T-helper 2 cell treated with Interferon-gamma antibody and Interleukin-4, amounts not matched to agents 5 μg/mL and 100 μg/mL, for 36 hours (primary cell): ENCODE results near the gene PLEK.

Source experiments
- DNase-seq: peaks from one replicate; pipeline ENCODE4 v3.0.0; 2021; ENCODE audit warnings: low spot score
- H3K27ac Mint-ChIP-seq: one replicate; pipeline ENCODE4 v1.8.0; 2021; ENCODE audit warnings: mild to moderate bottlenecking, mixed read lengths
- H3K27me3 Mint-ChIP-seq: one replicate; pipeline ENCODE4 v1.8.0; 2021; ENCODE audit warnings: low read depth, mixed read lengths
- H3K36me3 Mint-ChIP-seq: one replicate; pipeline ENCODE4 v1.8.0; 2021; ENCODE audit warnings: low read depth, mixed read lengths
- H3K4me1 Mint-ChIP-seq: one replicate; pipeline ENCODE4 v1.8.0; 2021; ENCODE audit warnings: low read depth, mixed read lengths
- H3K4me3 Mint-ChIP-seq: one replicate; pipeline ENCODE4 v1.8.0; 2022; ENCODE audit warnings: mild to moderate bottlenecking, moderate library complexity, mixed read lengths
- H3K9me3 Mint-ChIP-seq: one replicate; pipeline ENCODE4 v1.8.0; 2021; ENCODE audit warnings: mixed read lengths

The PLEK gene

GRCh38 chr2:68404893-68405799 lies 40.1 kb downstream of the PLEK start:
- H3K27me3 Mint-ChIP-seq, result peaks cover 54% of the 10 kb centered on the region
- no peak for DNase-seq
- no peak overlapping the region for H3K4me3 Mint-ChIP-seq
- H3K27ac Mint-ChIP-seq, result no peak overlapping the region
- no peaks in the 10 kb centered on the region for H3K36me3 Mint-ChIP-seq
- no peaks in the 10 kb centered on the region for H3K4me1 Mint-ChIP-seq
- H3K9me3 Mint-ChIP-seq, result peaks cover 29% of the 10 kb centered on the region

GRCh38 chr2:68411397-68412126 lies 46.5 kb downstream of the PLEK start:
- H3K27me3 Mint-ChIP-seq, result peaks cover 28% of the 10 kb centered on the region
- no peak overlapping the region for H3K27ac Mint-ChIP-seq
- H3K36me3 Mint-ChIP-seq, result no peaks in the 10 kb centered on the region
- H3K9me3 Mint-ChIP-seq, result peaks cover 8% of the 10 kb centered on the region
- peaks cover 4% of the 10 kb centered on the region for H3K4me1 Mint-ChIP-seq
- no peak for DNase-seq
- H3K4me3 Mint-ChIP-seq, result no peak overlapping the region

- DNase-seq, result no peak
- Mint-ChIP-seq H3K4me1 (peaks cover 4% of the 10 kb centered on the region), H3K4me3 (no peak overlapping the region)
These were observed 47.2 kb downstream of the PLEK start for GRCh38 chr2:68412127-68412819.

GRCh38 chr2:68413466-68413865 lies 48.4 kb downstream of the PLEK start:
- no peaks in the 10 kb centered on the region for H3K36me3 Mint-ChIP-seq
- H3K27ac Mint-ChIP-seq, result no peak overlapping the region
- DNase-seq, result no peak
- H3K9me3 Mint-ChIP-seq, result no peaks in the 10 kb centered on the region
- no peak overlapping the region for H3K4me3 Mint-ChIP-seq
- peaks cover 13% of the 10 kb centered on the region for H3K27me3 Mint-ChIP-seq
- H3K4me1 Mint-ChIP-seq, result peaks cover 7% of the 10 kb centered on the region

More at GRCh38 chr2:68412127-68412819, 47.2 kb downstream of the PLEK start:
- Mint-ChIP-seq H3K9me3 (peaks cover 8% of the 10 kb centered on the region), H3K27ac (no peak overlapping the region), H3K27me3 (peaks cover 21% of the 10 kb centered on the region), H3K36me3 (no peaks in the 10 kb centered on the region)

GRCh38 chr2:68414452-68414851 lies 49.4 kb downstream of the PLEK start:
- no peak overlapping the region for H3K27ac Mint-ChIP-seq
- H3K4me3 Mint-ChIP-seq, result no peak overlapping the region
- H3K36me3 Mint-ChIP-seq, result no peaks in the 10 kb centered on the region
- H3K27me3 Mint-ChIP-seq, result peaks cover 6% of the 10 kb centered on the region
- no peaks in the 10 kb centered on the region for H3K9me3 Mint-ChIP-seq
- DNase-seq, result no peak
- H3K4me1 Mint-ChIP-seq, result peaks cover 7% of the 10 kb centered on the region

GRCh38 chr2:68414876-68415275 lies 49.8 kb downstream of the PLEK start:
- DNase-seq, result no peak
- Mint-ChIP-seq H3K4me3 (no peak overlapping the region), H3K27me3 (peaks cover 5% of the 10 kb centered on the region), H3K27ac (no peak overlapping the region), H3K9me3 (no peaks in the 10 kb centered on the region), H3K4me1 (peaks cover 7% of the 10 kb centered on the region), H3K36me3 (no peaks in the 10 kb centered on the region)

- peaks cover 7% of the 10 kb centered on the region for H3K4me1 Mint-ChIP-seq
These were observed 50.4 kb downstream of the PLEK start for GRCh38 chr2:68415521-68415920.

GRCh38 chr2:68416081-68416675 lies 51.1 kb downstream of the PLEK start:
- Mint-ChIP-seq H3K9me3 (no peaks in the 10 kb centered on the region), H3K27me3 (no peaks in the 10 kb centered on the region), H3K4me1 (peaks cover 7% of the 10 kb centered on the region), H3K27ac (no peak overlapping the region), H3K36me3 (no peaks in the 10 kb centered on the region), H3K4me3 (no peak overlapping the region)
- no peak for DNase-seq

More at GRCh38 chr2:68415521-68415920, 50.4 kb downstream of the PLEK start:
- no peaks in the 10 kb centered on the region for H3K27me3 Mint-ChIP-seq
- no peaks in the 10 kb centered on the region for H3K9me3 Mint-ChIP-seq
- no peaks in the 10 kb centered on the region for H3K36me3 Mint-ChIP-seq
- no peak overlapping the region for H3K27ac Mint-ChIP-seq
- no peak overlapping the region for H3K4me3 Mint-ChIP-seq
- no peak for DNase-seq

GRCh38 chr2:68417926-68418325 lies 52.8 kb downstream of the PLEK start:
- Mint-ChIP-seq H3K27me3 (no peaks in the 10 kb centered on the region), H3K4me3 (no peak overlapping the region), H3K9me3 (no peaks in the 10 kb centered on the region), H3K4me1 (peaks cover 3% of the 10 kb centered on the region), H3K36me3 (no peaks in the 10 kb centered on the region), H3K27ac (peak overlapping the region; percentile 1)
- no peak for DNase-seq

- H3K27ac Mint-ChIP-seq, result no peak overlapping the region
These were observed 53.3 kb downstream of the PLEK start for GRCh38 chr2:68418419-68418818.

GRCh38 chr2:68418855-68419254 lies 53.8 kb downstream of the PLEK start:
- H3K9me3 Mint-ChIP-seq, result no peaks in the 10 kb centered on the region
- H3K27ac Mint-ChIP-seq, result no peak overlapping the region
- H3K4me3 Mint-ChIP-seq, result no peak overlapping the region
- H3K36me3 Mint-ChIP-seq, result no peaks in the 10 kb centered on the region
- no peaks in the 10 kb centered on the region for H3K27me3 Mint-ChIP-seq
- H3K4me1 Mint-ChIP-seq, result peaks cover 3% of the 10 kb centered on the region
- DNase-seq, result no peak

More at GRCh38 chr2:68418419-68418818, 53.3 kb downstream of the PLEK start:
- H3K9me3 Mint-ChIP-seq, result no peaks in the 10 kb centered on the region
- no peak overlapping the region for H3K4me3 Mint-ChIP-seq
- peaks cover 3% of the 10 kb centered on the region for H3K4me1 Mint-ChIP-seq
- H3K27me3 Mint-ChIP-seq, result no peaks in the 10 kb centered on the region
- DNase-seq, result no peak
- H3K36me3 Mint-ChIP-seq, result no peaks in the 10 kb centered on the region

GRCh38 chr2:68420254-68420910 lies 55.3 kb downstream of the PLEK start:
- DNase-seq, result no peak
- Mint-ChIP-seq H3K4me3 (no peak overlapping the region), H3K36me3 (no peaks in the 10 kb centered on the region)

GRCh38 chr2:68423966-68424650 lies 59.0 kb downstream of the PLEK start:
- peaks cover 2% of the 10 kb centered on the region for H3K4me1 Mint-ChIP-seq
- no peaks in the 10 kb centered on the region for H3K36me3 Mint-ChIP-seq
- no peak overlapping the region for H3K27ac Mint-ChIP-seq
- no peaks in the 10 kb centered on the region for H3K9me3 Mint-ChIP-seq
- H3K27me3 Mint-ChIP-seq, result no peaks in the 10 kb centered on the region
- no peak overlapping the region for H3K4me3 Mint-ChIP-seq
- no peak for DNase-seq

More at GRCh38 chr2:68420254-68420910, 55.3 kb downstream of the PLEK start:
- no peaks in the 10 kb centered on the region for H3K27me3 Mint-ChIP-seq
- peaks cover 3% of the 10 kb centered on the region for H3K4me1 Mint-ChIP-seq
- H3K27ac Mint-ChIP-seq, result no peak overlapping the region
- H3K9me3 Mint-ChIP-seq, result no peaks in the 10 kb centered on the region
